HG02840 (cell line): Measurements from ENCODE around the gene DBF4B.
A peak's percentile ranks its signal among the peaks of the same experiment; 100 is the strongest.

Source experiments
- ATAC-seq: cut with Tn5 transposase; IDR thresholded peaks from one replicate; pipeline ENCODE4 v1.9.1; 2021; ENCODE audit warnings: mild to moderate bottlenecking, moderate library complexity, moderate number of reproducible peaks; ENCODE audit not compliant: unreplicated experiment, low FRiP score

The DBF4B gene

GRCh38 chr17:44758414-44759085, 50.1 kb downstream of the DBF4B start, which contains the start of gene ADAM11:
TSS of gene ADAM11 (plus strand) at chr17:44758988. CDS start at chr17:44759200, 212 bp downstream.
- ATAC-seq: no peak

- no peak for ATAC-seq
These were observed 50.8 kb downstream of the DBF4B start for GRCh38 chr17:44759086-44759915.

DNA sequence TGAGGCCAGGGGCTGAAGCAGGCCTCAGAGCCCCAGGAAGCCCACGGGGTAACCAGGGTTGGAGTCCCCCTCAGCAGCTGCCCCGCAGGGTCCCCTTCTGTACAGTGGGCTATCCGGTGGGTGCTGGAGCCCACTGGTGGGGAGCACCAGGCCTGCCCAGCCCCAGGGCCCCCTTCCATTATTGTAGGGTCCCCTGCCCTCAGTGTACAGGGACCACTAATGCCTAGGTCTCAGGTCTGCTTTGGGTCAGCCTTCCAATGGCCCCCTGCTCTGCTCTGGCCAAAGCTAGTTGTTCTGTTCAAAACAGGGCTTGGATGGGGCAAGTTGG, 51.4 kb downstream of the DBF4B start:
- no peak for ATAC-seq

GRCh38 chr17:44760474-44761308, 52.2 kb downstream of the DBF4B start:
- no peak for ATAC-seq

- ATAC-seq: no peak
These were observed 53.7 kb downstream of the DBF4B start for GRCh38 chr17:44761932-44762810.

DNA sequence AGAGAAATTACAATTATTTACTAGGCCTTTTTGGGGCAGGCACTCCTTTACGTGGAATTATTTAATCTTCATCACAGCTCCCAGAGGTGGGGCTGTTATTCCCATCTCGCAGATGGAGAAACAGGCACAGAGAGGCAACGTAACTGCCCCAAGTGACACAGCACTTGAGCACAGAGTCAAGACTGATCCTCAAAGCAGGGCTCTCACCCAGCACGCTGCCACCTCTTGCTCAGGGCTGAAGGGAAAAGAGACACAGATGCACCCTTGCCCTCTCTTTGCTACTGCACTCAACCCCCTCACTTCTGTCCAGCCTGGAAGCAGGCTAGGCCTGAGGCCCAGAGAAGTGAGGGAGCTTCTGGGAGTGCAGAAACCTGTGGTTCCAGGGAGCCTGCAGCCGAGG, 54.7 kb downstream of the DBF4B start:
- ATAC-seq: no peak

GRCh38 chr17:44765965-44766364, 57.5 kb downstream of the DBF4B start:
- ATAC-seq: no peak

- ATAC-seq: no peak
These were observed 58.1 kb downstream of the DBF4B start for GRCh38 chr17:44766409-44767038.

GRCh38 chr17:44767493-44767892, 59.0 kb downstream of the DBF4B start:
- no peak for ATAC-seq

- ATAC-seq: no peak
These were observed 60.2 kb downstream of the DBF4B start for GRCh38 chr17:44768505-44769142.

DNA sequence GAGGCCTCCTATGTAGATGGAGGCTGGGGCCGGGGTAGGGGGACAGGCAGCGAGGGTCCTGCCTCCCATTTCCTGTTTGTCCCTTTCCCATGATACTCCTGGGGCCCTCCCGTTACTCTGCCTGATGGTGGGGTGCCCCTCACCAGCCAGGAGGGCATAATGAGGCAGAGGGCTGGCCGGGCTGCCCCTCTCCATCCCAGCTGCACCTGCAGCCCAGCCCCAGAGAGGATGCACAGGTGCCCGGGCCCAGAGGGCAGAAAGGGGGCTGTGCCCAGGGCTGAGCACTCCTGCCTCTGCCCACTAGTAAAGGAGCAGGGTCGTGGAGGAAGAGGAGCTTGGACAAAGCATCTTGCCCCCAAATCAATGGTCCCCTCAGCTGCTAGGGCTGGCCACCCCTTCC, 60.8 kb downstream of the DBF4B start:
- no peak for ATAC-seq

- ATAC-seq: no peak
These were observed 61.2 kb downstream of the DBF4B start for GRCh38 chr17:44769647-44770084.

- no peak for ATAC-seq
These were observed 61.9 kb downstream of the DBF4B start for GRCh38 chr17:44770166-44770925.

GRCh38 chr17:44772308-44773045, 64.0 kb downstream of the DBF4B start:
- no peak for ATAC-seq

GRCh38 chr17:44773140-44773539, 64.7 kb downstream of the DBF4B start:
- ATAC-seq: no peak

GRCh38 chr17:44774271-44775135, 66.0 kb downstream of the DBF4B start:
- ATAC-seq: peak; percentile 22
